ENCODE data around the gene COL13A1. TPM values are rescaled to one million over a fixed set of nuclear protein-coding genes. Genes with fewer than 3 reads are reported as not detected.

Gene COL13A1
- total RNA-seq, 1 experiment from 2014 or later = 18.0 TPM

- no peaks in the 10 kb centered on the region for H3K27me3 ChIP-seq (ENCODE audit: control insufficient read depth, insufficient read depth, low read length)
- H3K36me3 ChIP-seq (replicated peaks; ENCODE audit: control insufficient read depth, insufficient read depth, low read length) = no peaks in the 10 kb centered on the region
- no peak for DNase-seq
- H3K4me3 ChIP-seq (ENCODE audit: insufficient read depth, low read depth, low read length) = no peak overlapping the region
Measured at GRCh38 chr10:69819716-69820506, 18.2 kb downstream of the COL13A1 start.

- H3K27me3 ChIP-seq (ENCODE audit: control insufficient read depth, insufficient read depth, low read length) = no peaks in the 10 kb centered on the region
- no peak for DNase-seq
- H3K36me3 ChIP-seq (replicated peaks; ENCODE audit: control insufficient read depth, insufficient read depth, low read length) = no peaks in the 10 kb centered on the region
- no peak overlapping the region for H3K4me3 ChIP-seq (ENCODE audit: insufficient read depth, low read depth, low read length)
Measured at GRCh38 chr10:69820817-69821216, 19.1 kb downstream of the COL13A1 start.

- Histone ChIP-seq H3K36me3 (replicated peaks; ENCODE audit: control insufficient read depth, insufficient read depth, low read length) (no peaks in the 10 kb centered on the region), H3K4me3 (ENCODE audit: insufficient read depth, low read depth, low read length) (no peak overlapping the region), H3K27me3 (ENCODE audit: control insufficient read depth, insufficient read depth, low read length) (no peaks in the 10 kb centered on the region)
- DNase-seq = no peak
Measured at GRCh38 chr10:69825604-69826003, 23.9 kb downstream of the COL13A1 start.

GRCh38 chr10:69826094-69826493 lies 24.4 kb downstream of the COL13A1 start:
- no peaks in the 10 kb centered on the region for H3K36me3 ChIP-seq (replicated peaks; ENCODE audit: control insufficient read depth, insufficient read depth, low read length)
- H3K27me3 ChIP-seq (ENCODE audit: control insufficient read depth, insufficient read depth, low read length) = no peaks in the 10 kb centered on the region
- no peak for DNase-seq
- H3K4me3 ChIP-seq (ENCODE audit: insufficient read depth, low read depth, low read length) = no peak overlapping the region

- Histone ChIP-seq H3K36me3 (replicated peaks; ENCODE audit: control insufficient read depth, insufficient read depth, low read length) (no peaks in the 10 kb centered on the region), H3K27me3 (ENCODE audit: control insufficient read depth, insufficient read depth, low read length) (no peaks in the 10 kb centered on the region), H3K4me3 (ENCODE audit: insufficient read depth, low read depth, low read length) (no peak overlapping the region)
- peak; percentile 83 for DNase-seq
Measured at GRCh38 chr10:69826789-69827554, 25.3 kb downstream of the COL13A1 start.

GRCh38 chr10:69828144-69828870 lies 26.6 kb downstream of the COL13A1 start:
- no peak for DNase-seq
- H3K36me3 ChIP-seq (replicated peaks; ENCODE audit: control insufficient read depth, insufficient read depth, low read length) = no peaks in the 10 kb centered on the region
- no peak overlapping the region for H3K4me3 ChIP-seq (ENCODE audit: insufficient read depth, low read depth, low read length)
- no peaks in the 10 kb centered on the region for H3K27me3 ChIP-seq (ENCODE audit: control insufficient read depth, insufficient read depth, low read length)

- Histone ChIP-seq H3K27me3 (ENCODE audit: control insufficient read depth, insufficient read depth, low read length) (no peaks in the 10 kb centered on the region), H3K36me3 (replicated peaks; ENCODE audit: control insufficient read depth, insufficient read depth, low read length) (no peaks in the 10 kb centered on the region), H3K4me3 (ENCODE audit: insufficient read depth, low read depth, low read length) (no peak overlapping the region)
- no peak for DNase-seq
Measured at GRCh38 chr10:69829775-69830174, 28.1 kb downstream of the COL13A1 start.

GRCh38 chr10:69831231-69831855 lies 29.6 kb downstream of the COL13A1 start:
- H3K27me3 ChIP-seq (ENCODE audit: control insufficient read depth, insufficient read depth, low read length) = no peaks in the 10 kb centered on the region
- H3K4me3 ChIP-seq (ENCODE audit: insufficient read depth, low read depth, low read length) = no peak overlapping the region
- no peak for DNase-seq
- H3K36me3 ChIP-seq (replicated peaks; ENCODE audit: control insufficient read depth, insufficient read depth, low read length) = no peaks in the 10 kb centered on the region

GRCh38 chr10:69835233-69835632 lies 33.5 kb downstream of the COL13A1 start:
- H3K36me3 ChIP-seq (replicated peaks; ENCODE audit: control insufficient read depth, insufficient read depth, low read length) = no peaks in the 10 kb centered on the region
- H3K4me3 ChIP-seq (ENCODE audit: insufficient read depth, low read depth, low read length) = no peak overlapping the region
- no peak for DNase-seq
- no peaks in the 10 kb centered on the region for H3K27me3 ChIP-seq (ENCODE audit: control insufficient read depth, insufficient read depth, low read length)

GRCh38 chr10:69835875-69836730 lies 34.4 kb downstream of the COL13A1 start:
- no peak for DNase-seq

GRCh38 chr10:69836731-69837030 lies 35.0 kb downstream of the COL13A1 start:
- H3K4me3 ChIP-seq (ENCODE audit: insufficient read depth, low read depth, low read length) = no peak overlapping the region
- H3K36me3 ChIP-seq (replicated peaks; ENCODE audit: control insufficient read depth, insufficient read depth, low read length) = no peaks in the 10 kb centered on the region
- H3K27me3 ChIP-seq (ENCODE audit: control insufficient read depth, insufficient read depth, low read length) = no peaks in the 10 kb centered on the region
- no peak for DNase-seq

More at GRCh38 chr10:69835875-69836730, 34.4 kb downstream of the COL13A1 start:
- H3K4me3 ChIP-seq (ENCODE audit: insufficient read depth, low read depth, low read length) = no peak overlapping the region
- H3K36me3 ChIP-seq (replicated peaks; ENCODE audit: control insufficient read depth, insufficient read depth, low read length) = no peaks in the 10 kb centered on the region
- no peaks in the 10 kb centered on the region for H3K27me3 ChIP-seq (ENCODE audit: control insufficient read depth, insufficient read depth, low read length)

- no peaks in the 10 kb centered on the region for H3K36me3 ChIP-seq (replicated peaks; ENCODE audit: control insufficient read depth, insufficient read depth, low read length)
Measured at GRCh38 chr10:69837261-69837660, 35.6 kb downstream of the COL13A1 start.

GRCh38 chr10:69838418-69838817 lies 36.7 kb downstream of the COL13A1 start:
- H3K4me3 ChIP-seq (ENCODE audit: insufficient read depth, low read depth, low read length) = no peak overlapping the region

More at GRCh38 chr10:69837261-69837660, 35.6 kb downstream of the COL13A1 start:
- Histone ChIP-seq H3K4me3 (ENCODE audit: insufficient read depth, low read depth, low read length) (no peak overlapping the region), H3K27me3 (ENCODE audit: control insufficient read depth, insufficient read depth, low read length) (no peaks in the 10 kb centered on the region)
- DNase-seq = no peak

GRCh38 chr10:69838853-69839252 lies 37.1 kb downstream of the COL13A1 start:
- no peak overlapping the region for H3K4me3 ChIP-seq (ENCODE audit: insufficient read depth, low read depth, low read length)
- H3K27me3 ChIP-seq (ENCODE audit: control insufficient read depth, insufficient read depth, low read length) = no peaks in the 10 kb centered on the region
- DNase-seq = no peak
- no peaks in the 10 kb centered on the region for H3K36me3 ChIP-seq (replicated peaks; ENCODE audit: control insufficient read depth, insufficient read depth, low read length)

More at GRCh38 chr10:69838418-69838817, 36.7 kb downstream of the COL13A1 start:
- Histone ChIP-seq H3K36me3 (replicated peaks; ENCODE audit: control insufficient read depth, insufficient read depth, low read length) (no peaks in the 10 kb centered on the region), H3K27me3 (ENCODE audit: control insufficient read depth, insufficient read depth, low read length) (no peaks in the 10 kb centered on the region)
- DNase-seq = peak; percentile 63
